HEK293 (cell line): ENCODE measurements around the gene ZFPL1.

ENCODE experiments used
- CTCF ChIP-seq: fragments of 450-650 bp; formaldehyde crosslinking; IDR thresholded peaks from 2 replicates; pipeline ENCODE4 v1.5.1; 2016; ENCODE audit warnings: missing biosample characterization, missing genetic modification characterization
- KLF10 ChIP-seq: fragments of 450-650 bp; IDR thresholded peaks from 2 replicates; pipeline ENCODE4 v1.5.1; 2018; ENCODE audit warnings: missing biosample characterization, mild to moderate bottlenecking, missing genetic modification characterization
- KLF17 ChIP-seq: fragments of 450-650 bp; formaldehyde crosslinking; IDR thresholded peaks from 2 replicates; pipeline ENCODE4 v1.5.1; 2016; ENCODE audit warnings: missing biosample characterization, missing genetic modification characterization
- PRDM1 ChIP-seq: fragments of 450-650 bp; formaldehyde crosslinking; IDR thresholded peaks from 2 replicates; pipeline ENCODE4; 2016; ENCODE audit warnings: missing biosample characterization, missing genetic modification characterization
- REST ChIP-seq: fragments of 450-650 bp; formaldehyde crosslinking; IDR thresholded peaks from 2 replicates; pipeline ENCODE4 v1.5.1; 2016; ENCODE audit warnings: missing biosample characterization, missing genetic modification characterization
- SP2 ChIP-seq: fragments of 450-650 bp; formaldehyde crosslinking; IDR thresholded peaks from 2 replicates; pipeline ENCODE4 v1.5.1; 2016; ENCODE audit warnings: missing biosample characterization, missing genetic modification characterization
- TRIM28 ChIP-seq: IDR thresholded peaks from 2 replicates; pipeline ENCODE4 v1.6.1; 2011; ENCODE audit warnings: low read length, control low read depth, borderline replicate concordance
- ZBTB17 ChIP-seq: fragments of 450-650 bp; formaldehyde crosslinking; IDR thresholded peaks from 2 replicates; pipeline ENCODE4 v1.5.1; 2016; ENCODE audit warnings: missing biosample characterization, missing genetic modification characterization
- ZBTB20 ChIP-seq: fragments of 450-650 bp; formaldehyde crosslinking; IDR thresholded peaks from 2 replicates; pipeline ENCODE4 v1.5.1; 2016; ENCODE audit warnings: missing biosample characterization, missing genetic modification characterization
- ZFHX2 ChIP-seq: fragments of 450-650 bp; formaldehyde crosslinking; conservative IDR thresholded peaks from 2 replicates; pipeline ENCODE4 v1.5.1; 2016; ENCODE audit warnings: missing biosample characterization, missing genetic modification characterization
- ZNF132 ChIP-seq: fragments of 450-650 bp; formaldehyde crosslinking; IDR thresholded peaks from 2 replicates; pipeline ENCODE4 v1.5.1; 2017; ENCODE audit warnings: missing biosample characterization, missing genetic modification characterization, borderline replicate concordance
- ZNF146 ChIP-seq: fragments of 450-650 bp; formaldehyde crosslinking; IDR thresholded peaks from 2 replicates; pipeline ENCODE4 v1.5.1; 2016; ENCODE audit warnings: missing biosample characterization, missing genetic modification characterization
- ZNF169 ChIP-seq: fragments of 450-650 bp; formaldehyde crosslinking; IDR thresholded peaks from 2 replicates; pipeline ENCODE4 v1.5.1; 2016; ENCODE audit warnings: missing biosample characterization, missing genetic modification characterization
- ZNF184 ChIP-seq: fragments of 450-650 bp; IDR thresholded peaks from 2 replicates; pipeline ENCODE4 v1.5.1; 2018; ENCODE audit warnings: missing biosample characterization, mild to moderate bottlenecking, missing genetic modification characterization
- ZNF24 ChIP-seq: fragments of 450-650 bp; formaldehyde crosslinking; IDR thresholded peaks from 2 replicates; pipeline ENCODE4 v1.5.1; 2016; ENCODE audit warnings: missing biosample characterization, missing genetic modification characterization
- ZNF335 ChIP-seq: fragments of 450-650 bp; formaldehyde crosslinking; conservative IDR thresholded peaks from 2 replicates; pipeline ENCODE4 v1.5.1; 2016; ENCODE audit warnings: missing biosample characterization, missing genetic modification characterization
- ZNF350 ChIP-seq: fragments of 450-650 bp; formaldehyde crosslinking; IDR thresholded peaks from 2 replicates; pipeline ENCODE4 v1.5.0; 2017; ENCODE audit warnings: missing biosample characterization, mild to moderate bottlenecking, missing genetic modification characterization
- ZNF391 ChIP-seq: fragments of 450-650 bp; formaldehyde crosslinking; IDR thresholded peaks from 2 replicates; pipeline ENCODE4 v1.5.1; 2016; ENCODE audit warnings: low read depth, missing biosample characterization, missing genetic modification characterization, borderline replicate concordance
- ZNF513 ChIP-seq: fragments of 450-650 bp; IDR thresholded peaks from 2 replicates; pipeline ENCODE4 v1.5.1; 2018; ENCODE audit warnings: missing biosample characterization, missing genetic modification characterization
- ZNF518A ChIP-seq: fragments of 450-650 bp; formaldehyde crosslinking; conservative IDR thresholded peaks from 2 replicates; pipeline ENCODE4 v1.5.1; 2016; ENCODE audit warnings: low read depth, missing biosample characterization, missing genetic modification characterization
- ZNF521 ChIP-seq: fragments of 450-650 bp; formaldehyde crosslinking; IDR thresholded peaks from 2 replicates; pipeline ENCODE4 v1.5.1; 2017; ENCODE audit warnings: missing biosample characterization, mild to moderate bottlenecking, missing genetic modification characterization
- ZNF549 ChIP-seq: fragments of 450-650 bp; IDR thresholded peaks from 2 replicates; pipeline ENCODE4 v1.5.1; 2018; ENCODE audit warnings: missing biosample characterization, missing genetic modification characterization, mild to moderate bottlenecking, inconsistent platforms, moderate library complexity
- ZNF555 ChIP-seq: fragments of 450-650 bp; formaldehyde crosslinking; conservative IDR thresholded peaks from 2 replicates; pipeline ENCODE4 v1.5.1; 2017; ENCODE audit warnings: missing biosample characterization, mild to moderate bottlenecking, missing genetic modification characterization, inconsistent platforms
- ZNF571 ChIP-seq: fragments of 450-650 bp; formaldehyde crosslinking; IDR thresholded peaks from 2 replicates; pipeline ENCODE4 v1.5.0; 2017; ENCODE audit warnings: missing biosample characterization, missing genetic modification characterization
- ZNF580 ChIP-seq: fragments of 450-650 bp; formaldehyde crosslinking; IDR thresholded peaks from 2 replicates; pipeline ENCODE4 v1.5.1; 2016; ENCODE audit warnings: missing biosample characterization, missing genetic modification characterization
- ZNF600 ChIP-seq: fragments of 450-650 bp; formaldehyde crosslinking; IDR thresholded peaks from 2 replicates; pipeline ENCODE4 v1.5.1; 2016; ENCODE audit warnings: missing biosample characterization, missing genetic modification characterization
- ZNF664 ChIP-seq: fragments of 450-650 bp; formaldehyde crosslinking; IDR thresholded peaks from 2 replicates; pipeline ENCODE4 v1.5.1; 2016; ENCODE audit warnings: missing biosample characterization, missing genetic modification characterization
- ZSCAN16 ChIP-seq: fragments of 450-650 bp; formaldehyde crosslinking; IDR thresholded peaks from 2 replicates; pipeline ENCODE4 v1.5.1; 2016; ENCODE audit warnings: missing biosample characterization, missing genetic modification characterization

Gene ZFPL1

GRCh38 chr11:65134952-65135632, 51.1 kb downstream of the ZFPL1 start (continued):
- TF ChIP-seq ZBTB17 (tag by site-specific recombination) (peak; percentile 18), TRIM28 (peak; percentile 80; the same call in 1 of the 2 replicates), CTCF (tag by site-specific recombination) (no peak), ZNF24 (tag by site-specific recombination) (no peak), ZNF580 (tag by site-specific recombination) (no peak), ZSCAN16 (tag by site-specific recombination) (no peak), ZNF513 (no peak), ZNF549 (tag by site-specific recombination) (no peak), ZNF350 (tag by site-specific recombination) (no peak), ZNF521 (tag by site-specific recombination) (no peak), REST (tag by site-specific recombination) (no peak), ZNF518A (tag by site-specific recombination) (no peak), ZNF335 (tag by site-specific recombination) (peak; percentile 69), PRDM1 (tag by site-specific recombination) (peak; percentile 80), ZNF664 (peak; percentile 83), ZNF184 (tag by site-specific recombination) (no peak), KLF17 (tag by site-specific recombination) (peak; percentile 15; the same call in 1 of the 2 replicates), ZNF169 (tag by site-specific recombination) (no peak), ZNF391 (tag by site-specific recombination) (0 out of 2 replicates have a peak, but pooled peaks have one; percentile 34), ZNF600 (tag by site-specific recombination) (peak; percentile 38), ZNF132 (tag by site-specific recombination) (no peak), SP2 (tag by site-specific recombination) (peak; percentile 90), ZBTB20 (tag by site-specific recombination) (peak; percentile 62; the same call in 1 of the 2 replicates), ZNF555 (no peak), ZNF146 (tag by site-specific recombination) (no peak), ZFHX2 (tag by site-specific recombination) (peak; percentile 70), KLF10 (tag by site-specific recombination) (no peak), ZNF571 (tag by site-specific recombination) (no peak)
